HepG2 (cell line): Measurements from ENCODE around the gene ASB16. TPM values are rescaled to one million over a fixed set of nuclear protein-coding genes. Genes with fewer than 3 reads are reported as not detected.

Source experiments
- AKNA ChIP-seq: sonication (generic); formaldehyde crosslinking; IDR thresholded peaks from 2 replicates; pipeline ENCODE4 v1.4.0; 2020; ENCODE audit warnings: missing genetic modification reagents, borderline replicate concordance
- ATF4 ChIP-seq, 2 experiments: fragments of 450-650 bp in 1 of 2; sonication (generic) in 1 of 2; formaldehyde crosslinking; IDR thresholded peaks; 2 replicates each; pipeline versions ENCODE4 v1.5.0 to v1.8.0; 2020 to 2022; ENCODE audit warnings: mild to moderate bottlenecking in 1 of 2, missing genetic modification reagents in 1 of 2
- FOXJ3 ChIP-seq: sonication (generic); formaldehyde crosslinking; IDR thresholded peaks from 2 replicates; pipeline ENCODE4 v1.4.0; 2020; ENCODE audit warnings: missing genetic modification reagents, mild to moderate bottlenecking, borderline replicate concordance
- HDAC2 ChIP-seq: sonication (generic); formaldehyde crosslinking; IDR thresholded peaks from 2 replicates; pipeline ENCODE4 v1.4.0; 2020; ENCODE audit warnings: missing genetic modification reagents
- HES4 ChIP-seq: sonication (generic); formaldehyde crosslinking; IDR thresholded peaks from 2 replicates; pipeline ENCODE4 v1.9.0; 2021; ENCODE audit warnings: mild to moderate bottlenecking, missing genetic modification reagents, borderline replicate concordance
- HHEX ChIP-seq: IDR thresholded peaks from 2 replicates; pipeline ENCODE4 v1.6.1; 2016; ENCODE audit warnings: control low read depth
- HNRNPK ChIP-seq: fragments of 200-400 bp; formaldehyde crosslinking; IDR thresholded peaks from 2 replicates; pipeline ENCODE4 v1.6.1; 2018; ENCODE audit warnings: low read length, low read depth, moderate library complexity, mild to moderate bottlenecking; ENCODE audit not compliant: poor library complexity, severe bottlenecking
- MBD4 ChIP-seq: IDR thresholded peaks from 2 replicates; pipeline ENCODE4 v1.6.1; 2012; ENCODE audit warnings: low read length, inconsistent platforms, borderline replicate concordance
- MEF2D ChIP-seq: sonication (generic); formaldehyde crosslinking; IDR thresholded peaks from 2 replicates; pipeline ENCODE4 v1.5.1; 2020; ENCODE audit warnings: mild to moderate bottlenecking, missing genetic modification reagents
- MXD4 ChIP-seq: IDR thresholded peaks from 2 replicates; pipeline ENCODE4 v1.6.1; 2016; ENCODE audit warnings: mild to moderate bottlenecking, missing biosample characterization, missing genetic modification reagents
- MYC ChIP-seq: sonication (generic); formaldehyde crosslinking; IDR thresholded peaks from 2 replicates; pipeline ENCODE4 v1.9.0; 2021; ENCODE audit warnings: missing genetic modification reagents, borderline replicate concordance
- NFE2 ChIP-seq: sonication (generic); formaldehyde crosslinking; IDR thresholded peaks from 2 replicates; pipeline ENCODE4 v1.4.0; 2020; ENCODE audit warnings: missing genetic modification reagents
- TEF ChIP-seq: sonication (generic); formaldehyde crosslinking; IDR thresholded peaks from 2 replicates; pipeline ENCODE4 v1.5.0; 2020; ENCODE audit warnings: missing genetic modification reagents
- ZBTB14 ChIP-seq: sonication (generic); formaldehyde crosslinking; IDR thresholded peaks from 2 replicates; pipeline ENCODE4 v1.4.0; 2020; ENCODE audit warnings: missing genetic modification reagents
- ZNF570 ChIP-seq: sonication (generic); formaldehyde crosslinking; IDR thresholded peaks from 2 replicates; pipeline ENCODE4 v1.4.0; 2020; ENCODE audit warnings: mild to moderate bottlenecking, missing genetic modification reagents, borderline replicate concordance
- ZNF619 ChIP-seq: sonication (generic); formaldehyde crosslinking; IDR thresholded peaks from 2 replicates; pipeline ENCODE4 v1.4.0; 2020; ENCODE audit warnings: mild to moderate bottlenecking, missing genetic modification reagents
- polyA plus RNA-seq, 8 experiments: library from polyadenylated mRNA; depleted of rRNA in 3 of 8; stranded (reverse) in 7 of 8; unstranded in 1 of 8; fragments of >200 nt; fragmentation: Illumina TruSeq in 4 of 8; extraction: Trizol in 4 of 8; gene quantifications; 2 replicates each; pipeline versions ENCODE4 v1.2.1 to v1.2.3, GENCODE V29; 2011 to 2016; ENCODE audit warnings: low read depth in 4 of 8, missing spikeins in 1 of 8, mixed read lengths in 1 of 8; ENCODE audit not compliant: insufficient read depth in 1 of 8
- total RNA-seq, 5 experiments: library from RNA; depleted of rRNA; stranded (reverse); fragments of >200 nt; fragmentation: Illumina TruSeq; extraction: Trizol; gene quantifications; 2 replicates each; pipeline ENCODE4 v1.2.3, GENCODE V29; 2016; ENCODE audit warnings: low read depth in 1 of 5
- TF ChIP-seq, protein P1 (sequence below): sonication (generic); formaldehyde crosslinking; IDR thresholded peaks from 2 replicates; pipeline ENCODE4 v1.5.0; 2020; ENCODE audit warnings: mild to moderate bottlenecking, missing genetic modification reagents, borderline replicate concordance

ASB16 gene
- total and polyA plus RNA-seq, 2 of the 13 experiments (the other 11 are each of a cell fraction or from before 2014, with no cell fraction given), result 0.07 TPM; not detected in 1

DNA sequence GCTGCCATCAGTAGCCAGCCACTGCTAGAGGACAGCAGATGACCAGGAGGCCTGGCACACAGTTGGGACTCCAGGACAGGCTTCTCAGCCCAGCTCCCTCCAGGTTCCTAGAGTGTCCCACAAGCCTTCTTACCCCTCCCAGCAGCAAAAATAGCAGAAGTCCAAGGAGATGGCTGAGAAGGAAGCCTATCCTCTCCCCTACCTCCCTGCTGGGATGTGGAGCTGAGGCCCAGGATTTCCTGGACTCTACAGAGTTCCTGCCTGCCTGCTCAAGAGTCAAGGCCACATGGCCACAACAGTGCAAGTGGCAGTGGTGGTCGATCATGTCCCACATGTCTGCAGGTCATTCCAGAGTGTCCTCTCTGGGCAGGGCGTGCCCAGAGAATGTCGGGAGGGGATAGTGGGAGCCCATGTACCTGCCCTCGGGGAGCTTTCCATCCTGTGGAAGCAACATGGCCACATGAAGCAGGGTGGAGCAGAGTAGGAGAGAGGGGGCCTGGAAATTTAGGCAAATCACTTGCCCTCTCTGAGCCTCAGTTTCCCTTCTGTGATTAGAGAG, 36.5 kb upstream of the ASB16 start (continued):
- TF ChIP-seq HDAC2 (CRISPR knock-in tag) (peak; percentile 72), TEF (CRISPR knock-in tag) (no peak), HES4 (CRISPR knock-in tag) (no peak), AKNA (CRISPR knock-in tag) (no peak), ZNF619 (CRISPR knock-in tag) (peak; percentile 87; the same call in 1 of the 2 replicates), MXD4 (peak; percentile 54; the same call in 1 of the 2 replicates), FOXJ3 (no peak), NFE2 (CRISPR knock-in tag) (no peak), HNRNPK (no peak), ATF4 (CRISPR knock-in tag; IDR thresholded peaks at IDR 0.05) (no peak), MYC (peak; percentile 90), MBD4 (no peak), MEF2D (peak; percentile 91), ZNF570 (CRISPR knock-in tag) (no peak), HHEX (CRISPR knock-in tag) (no peak), ZBTB14 (CRISPR knock-in tag) (no peak)
- TF ChIP-seq, protein P1, sequence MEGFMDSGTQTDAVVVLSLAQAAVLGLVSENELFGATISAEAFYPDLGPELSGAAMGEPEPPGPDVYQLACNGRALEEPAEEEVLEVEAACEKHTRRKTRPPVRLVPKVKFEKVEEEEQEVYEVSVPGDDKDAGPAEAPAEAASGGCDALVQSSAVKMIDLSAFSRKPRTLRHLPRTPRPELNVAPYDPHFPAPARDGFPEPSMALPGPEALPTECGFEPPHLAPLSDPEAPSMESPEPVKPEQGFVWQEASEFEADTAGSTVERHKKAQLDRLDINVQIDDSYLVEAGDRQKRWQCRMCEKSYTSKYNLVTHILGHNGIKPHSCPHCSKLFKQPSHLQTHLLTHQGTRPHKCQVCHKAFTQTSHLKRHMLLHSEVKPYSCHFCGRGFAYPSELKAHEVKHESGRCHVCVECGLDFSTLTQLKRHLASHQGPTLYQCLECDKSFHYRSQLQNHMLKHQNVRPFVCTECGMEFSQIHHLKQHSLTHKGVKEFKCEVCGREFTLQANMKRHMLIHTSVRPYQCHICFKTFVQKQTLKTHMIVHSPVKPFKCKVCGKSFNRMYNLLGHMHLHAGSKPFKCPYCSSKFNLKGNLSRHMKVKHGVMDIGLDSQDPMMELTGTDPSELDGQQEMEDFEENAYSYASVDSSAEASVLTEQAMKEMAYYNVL (CRISPR knock-in tag), result 0 out of 2 replicates have a peak, but pooled peaks have one; percentile 21
